SKM-1 (cell line): ENCODE data around the gene AFDN.

Experiments
- DNase-seq: peaks from one replicate; lab custom pipeline; 2025; ENCODE audit not compliant: unreplicated experiment; lab: John Stamatoyannopoulos, UW

AFDN gene

DNA sequence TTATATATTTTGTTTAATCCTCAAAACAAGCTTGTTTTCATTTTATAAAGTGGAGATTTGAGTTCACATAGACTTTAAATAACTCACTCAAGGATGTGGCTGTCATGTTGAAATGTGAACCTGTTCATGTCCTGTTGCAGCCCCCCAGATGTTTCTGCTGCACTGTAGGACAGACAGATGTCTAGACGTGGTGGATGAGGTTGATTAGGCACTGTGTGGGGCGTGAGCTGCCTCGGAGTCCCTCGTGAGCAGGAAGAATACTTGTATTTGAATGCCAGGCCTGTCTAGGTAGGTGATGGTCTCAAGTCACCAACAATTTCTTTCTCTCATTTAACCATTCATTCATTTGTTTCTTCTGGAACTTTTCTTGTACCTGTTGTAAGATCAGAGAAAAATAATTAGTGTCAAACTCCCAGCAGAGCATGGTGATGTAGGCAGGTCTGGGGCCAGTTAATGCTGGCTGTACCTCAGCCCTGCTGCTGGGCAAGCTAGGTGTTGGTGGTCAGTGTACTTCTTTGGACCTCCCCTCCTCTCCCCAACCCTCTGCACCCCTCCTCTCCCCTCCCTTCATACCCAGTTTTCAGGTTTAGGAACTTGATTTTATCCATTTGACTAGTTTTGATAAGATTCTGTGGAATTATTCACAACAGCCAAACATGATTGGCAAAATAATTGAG is 34.0 kb downstream of the AFDN start:
- DNase-seq, result no peak

GRCh38 chr6:167861424-167861823 is 34.7 kb downstream of the AFDN start:
- no peak for DNase-seq

- no peak for DNase-seq
Observed at GRCh38 chr6:167863897-167864296, 37.2 kb downstream of the AFDN start.

- no peak for DNase-seq
Observed at GRCh38 chr6:167866642-167867041, 39.9 kb downstream of the AFDN start.

- no peak for DNase-seq
Observed at GRCh38 chr6:167870321-167870720, 43.6 kb downstream of the AFDN start.

- DNase-seq, result no peak
Observed at GRCh38 chr6:167872538-167873210, 46.0 kb downstream of the AFDN start.

GRCh38 chr6:167877994-167878779 is 51.5 kb downstream of the AFDN start:
- DNase-seq, result no peak

GRCh38 chr6:167879612-167880011 is 52.9 kb downstream of the AFDN start:
- no peak for DNase-seq

- no peak for DNase-seq
Observed at GRCh38 chr6:167881327-167881726, 54.6 kb downstream of the AFDN start.

GRCh38 chr6:167882244-167882643 is 55.5 kb downstream of the AFDN start:
- no peak for DNase-seq

DNA sequence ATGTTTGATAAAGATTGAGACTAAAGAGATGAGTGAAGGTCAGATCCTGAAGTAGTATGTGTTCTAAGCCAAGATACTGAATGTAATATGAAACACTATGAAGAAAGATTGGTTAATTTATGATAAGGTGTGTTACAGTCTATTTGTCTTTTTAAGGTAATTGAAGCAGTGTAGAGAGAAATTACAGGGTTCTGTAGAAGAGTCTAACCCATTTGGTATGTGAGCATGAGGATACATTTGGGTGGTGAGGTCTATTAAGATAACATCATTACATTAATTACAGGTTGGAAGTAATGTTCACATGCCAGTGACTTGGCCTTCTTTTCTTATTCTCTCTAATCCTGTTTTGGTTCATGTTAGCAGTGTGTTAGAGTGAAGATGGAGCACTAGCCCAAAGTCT is 61.4 kb downstream of the AFDN start:
- DNase-seq, result no peak

DNA sequence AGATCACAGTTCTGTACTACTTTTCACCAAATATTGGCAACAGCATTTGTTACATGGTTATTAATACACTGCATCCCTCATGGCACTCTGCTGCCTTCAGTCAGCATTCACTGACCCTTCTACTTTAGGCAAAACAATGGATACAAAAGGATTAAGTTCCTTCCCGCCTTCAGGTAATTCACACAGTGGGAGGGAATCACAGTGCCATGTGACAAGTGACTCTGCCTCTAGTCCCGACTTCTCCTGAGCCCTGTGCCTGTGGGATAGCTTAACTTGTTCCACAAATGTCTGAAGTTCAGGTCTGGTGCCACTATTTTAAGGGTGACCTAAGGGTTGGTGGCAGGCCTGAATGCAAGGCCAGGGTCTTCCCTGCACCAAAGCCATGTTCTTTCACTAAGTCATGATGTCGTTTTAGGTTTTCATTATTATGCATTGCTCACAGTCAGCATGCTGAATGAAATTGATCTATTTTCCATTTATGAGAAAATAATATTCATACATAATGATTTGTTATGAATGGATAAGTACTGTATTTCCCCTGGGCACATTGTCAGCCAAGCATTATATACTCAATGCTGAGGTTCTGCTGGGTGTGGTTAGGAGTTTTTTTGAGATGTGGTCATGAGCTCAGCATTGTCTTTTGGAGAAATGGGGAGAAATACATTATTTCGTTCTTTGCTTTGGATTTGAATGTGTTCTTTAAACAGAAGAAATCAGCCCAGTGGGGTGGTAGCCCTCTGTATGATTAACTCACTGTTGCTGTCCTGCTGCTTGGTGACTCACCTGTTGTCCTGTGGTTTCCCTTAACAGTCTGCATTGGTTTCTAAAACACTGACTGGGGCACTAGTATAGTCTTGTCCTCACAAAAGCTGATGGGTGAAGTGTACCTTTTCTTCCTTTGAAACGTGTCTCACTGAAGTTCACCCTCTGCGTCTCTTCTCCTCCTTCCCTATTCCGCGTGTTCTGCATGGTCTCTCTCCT is 66.4 kb downstream of the AFDN start:
- no peak for DNase-seq

GRCh38 chr6:167894965-167895364 is 68.3 kb downstream of the AFDN start:
- DNase-seq, result no peak

DNA sequence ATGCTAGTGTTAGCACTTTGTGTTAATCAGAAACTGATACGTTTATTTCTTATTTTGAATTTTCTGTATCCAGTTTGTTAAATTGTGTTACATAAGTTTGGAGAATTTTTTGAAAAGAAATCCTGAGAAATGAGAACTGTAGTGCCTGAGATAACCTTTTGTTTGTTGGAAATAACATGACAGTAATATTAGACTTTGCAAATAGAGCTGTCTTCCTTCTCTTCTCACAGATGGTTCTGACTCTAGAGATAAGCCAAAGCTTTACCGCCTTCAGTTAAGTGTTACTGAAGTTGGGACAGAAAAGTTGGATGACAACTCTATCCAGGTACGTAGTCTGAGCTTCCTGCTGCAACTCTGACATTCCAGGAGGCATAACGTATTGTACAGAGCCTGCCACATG is 69.9 kb downstream of the AFDN start:
- DNase-seq, result no peak

GRCh38 chr6:167898673-167899311 is 72.1 kb downstream of the AFDN start:
- DNase-seq, result peak; percentile 1

DNA sequence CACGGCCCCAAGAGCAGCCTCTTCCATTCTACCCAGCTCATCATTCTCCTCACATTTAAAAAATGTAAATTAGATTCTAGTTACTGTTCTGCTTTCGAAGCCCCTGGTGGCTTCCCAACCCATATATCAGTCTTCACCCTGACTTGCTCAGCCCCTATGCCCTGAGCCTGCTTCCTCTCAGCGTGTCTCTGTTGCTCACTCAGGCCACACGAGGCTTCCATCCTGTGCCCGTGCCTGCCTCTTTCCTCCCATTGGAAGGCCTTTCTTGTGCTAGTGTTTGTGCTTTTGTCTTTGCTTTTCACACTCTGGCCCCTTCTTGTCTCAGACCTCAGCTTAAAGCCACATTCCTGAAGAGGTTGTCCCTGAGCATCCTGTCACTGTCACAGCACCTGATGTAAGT is 78.1 kb downstream of the AFDN start:
- no peak for DNase-seq

DNA sequence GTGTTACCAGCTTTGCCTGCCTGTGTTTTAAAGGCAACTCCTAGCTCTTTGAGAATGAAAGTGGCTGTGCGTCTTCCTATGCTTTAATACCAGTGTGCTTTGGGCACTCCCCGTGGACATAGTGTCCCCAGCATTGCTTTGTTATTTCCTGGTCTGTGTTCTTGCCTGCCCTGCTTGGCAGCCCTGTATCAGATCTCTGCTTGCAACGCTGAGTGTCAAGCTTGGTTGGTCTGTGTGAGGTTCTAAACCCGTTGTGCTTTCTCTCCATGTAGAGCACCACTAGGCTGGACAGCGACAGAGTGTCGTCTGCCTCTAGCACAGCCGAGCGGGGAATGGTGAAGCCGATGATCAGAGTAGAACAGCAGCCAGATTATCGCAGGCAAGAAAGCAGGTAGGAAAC is 80.2 kb downstream of the AFDN start:
- no peak for DNase-seq

- no peak for DNase-seq
Observed at GRCh38 chr6:167907837-167908681, 81.3 kb downstream of the AFDN start.

GRCh38 chr6:167910007-167910406 is 83.3 kb downstream of the AFDN start:
- no peak for DNase-seq

DNA sequence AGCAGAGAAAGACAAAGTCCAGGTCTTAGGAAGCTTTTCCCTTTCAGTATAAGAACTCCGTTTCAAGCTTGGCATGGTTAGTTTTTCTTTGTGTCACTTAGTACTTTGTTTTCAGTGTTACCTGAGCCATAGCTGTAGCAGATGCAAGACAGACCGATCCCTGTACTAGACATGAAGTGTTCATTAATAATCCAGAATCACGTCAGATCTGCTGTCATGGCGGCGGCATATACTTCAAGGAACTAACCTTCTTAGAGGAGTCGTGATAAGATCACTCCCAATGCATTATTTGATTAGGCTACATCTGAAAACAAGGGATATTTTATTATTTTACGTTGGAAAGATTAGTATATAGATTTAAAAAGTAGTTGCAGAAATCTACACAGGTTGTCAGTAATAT is 83.9 kb downstream of the AFDN start:
- DNase-seq, result no peak
